Fibroblast of peridontal ligament (primary cell): Measurements from ENCODE around the gene C1QL2.

Experiments used
- DNase-seq: peaks from one replicate; pipeline ENCODE4 v3.0.0-alpha.2; 2010; ENCODE audit errors: extremely low read depth

Gene C1QL2

DNA sequence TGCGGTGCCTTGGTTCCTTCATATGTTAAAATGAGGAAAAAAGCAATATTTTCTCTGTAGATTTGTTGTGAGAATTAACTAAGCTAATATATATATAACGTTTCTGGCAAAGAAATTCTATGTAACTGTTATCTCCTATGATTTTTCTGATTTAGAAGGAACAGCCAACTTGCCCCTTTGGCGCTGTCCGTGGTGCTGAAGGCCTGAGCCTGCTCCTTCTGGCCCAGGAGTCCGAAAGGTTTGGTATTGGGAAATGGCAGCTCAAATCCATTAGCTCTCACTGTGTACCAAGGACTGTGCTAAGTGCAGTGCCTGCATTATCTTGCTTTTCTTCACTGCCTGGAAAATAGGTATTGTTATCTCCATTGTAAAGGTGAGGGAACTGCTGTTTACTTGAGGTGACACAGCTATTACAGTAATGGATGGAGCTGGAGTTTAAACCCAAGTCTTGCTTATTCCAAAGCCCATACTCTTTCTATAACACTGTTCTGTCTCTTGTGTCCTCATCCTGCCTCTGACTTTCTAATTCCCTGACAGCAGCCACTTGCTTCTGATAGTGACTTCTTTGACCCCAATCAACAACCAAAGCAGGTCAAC is 52.2 kb downstream of the C1QL2 start:
- DNase-seq, result peak; percentile 38
